IPS DF 19.7 (cell line): ENCODE data around the gene CD40.
"Not testable (repeated sequence)": the region's sequence is repeated elsewhere in the genome, so short reads cannot be mapped to it uniquely, and the experiment has no call there.

Source experiments
- DNase-seq: peaks from one replicate; pipeline ENCODE4 v3.0.0-alpha.2; 2013; ENCODE audit warnings: low read depth, low spot score

CD40 gene

DNA sequence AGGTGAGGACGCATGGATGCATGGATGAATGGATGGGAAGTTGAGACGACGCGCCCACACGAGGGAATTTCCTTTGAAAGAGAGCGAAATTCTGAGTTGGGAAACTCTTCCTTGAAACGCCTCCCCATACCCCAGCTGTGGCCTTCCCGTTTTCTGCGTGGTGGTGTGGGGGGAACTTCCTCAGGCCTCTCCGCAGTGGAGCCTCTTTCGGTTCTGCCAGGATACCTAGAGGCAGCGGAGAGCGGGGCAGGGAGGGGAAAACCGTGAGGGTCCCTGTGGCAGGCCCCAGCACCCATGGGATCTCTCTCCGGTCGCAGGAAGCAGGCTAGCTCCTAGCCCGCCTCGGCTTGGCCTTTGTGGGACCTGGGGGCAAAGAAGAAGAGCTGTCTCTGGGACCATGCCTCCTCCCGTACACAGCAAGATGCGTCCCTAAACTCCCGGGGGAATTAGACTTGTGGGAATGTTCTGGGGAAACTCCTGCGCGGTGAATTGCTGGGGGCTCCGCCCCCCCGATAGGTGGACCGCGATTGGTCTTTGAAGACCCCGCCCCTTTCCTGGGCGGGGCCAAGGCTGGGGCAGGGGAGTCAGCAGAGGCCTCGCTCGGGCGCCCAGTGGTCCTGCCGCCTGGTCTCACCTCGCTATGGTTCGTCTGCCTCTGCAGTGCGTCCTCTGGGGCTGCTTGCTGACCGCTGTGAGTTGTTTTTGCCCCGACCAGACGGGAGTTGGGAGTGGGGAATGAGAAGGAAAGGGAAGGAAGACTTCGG, at the start of gene CD40:
Gene CD40 (plus strand): TSS at position 611 of the 764 bp plus-strand sequence. CDS start 30 bp downstream, at position 641.
- no peak for DNase-seq

DNA sequence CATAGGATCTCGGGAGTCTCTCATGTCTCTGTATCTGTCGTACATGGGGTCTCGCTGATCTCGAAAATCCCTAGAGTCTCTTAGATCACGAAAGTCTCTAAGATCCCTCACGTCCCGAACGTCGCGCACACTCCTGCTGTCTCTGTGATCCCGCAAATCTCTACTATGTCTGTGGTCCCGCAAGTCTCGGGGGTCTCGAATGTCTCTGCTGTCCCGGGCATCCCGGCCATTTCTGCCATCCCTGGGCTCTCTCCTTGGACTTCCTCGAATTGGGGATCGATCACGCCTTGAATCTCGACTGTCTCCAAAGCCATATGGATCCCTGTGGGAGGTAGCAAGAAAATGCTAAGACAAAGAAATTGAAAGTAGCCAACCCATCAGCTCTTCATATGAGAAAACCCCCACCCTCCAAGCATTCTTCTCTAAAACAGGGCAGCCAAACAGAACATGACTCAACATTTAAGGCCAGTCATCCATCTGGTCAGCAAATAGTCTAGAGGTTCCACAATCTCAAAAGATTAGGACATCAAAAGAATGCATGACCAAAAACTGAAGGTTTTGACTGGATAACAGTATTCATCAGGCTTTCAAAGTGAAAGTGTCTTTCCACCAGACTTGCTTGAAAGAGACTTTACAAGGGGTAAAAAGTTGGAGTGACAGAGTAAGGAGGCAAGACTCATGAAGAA, 47.8 kb upstream of the CD40 start:
- DNase-seq, result no peak

DNA sequence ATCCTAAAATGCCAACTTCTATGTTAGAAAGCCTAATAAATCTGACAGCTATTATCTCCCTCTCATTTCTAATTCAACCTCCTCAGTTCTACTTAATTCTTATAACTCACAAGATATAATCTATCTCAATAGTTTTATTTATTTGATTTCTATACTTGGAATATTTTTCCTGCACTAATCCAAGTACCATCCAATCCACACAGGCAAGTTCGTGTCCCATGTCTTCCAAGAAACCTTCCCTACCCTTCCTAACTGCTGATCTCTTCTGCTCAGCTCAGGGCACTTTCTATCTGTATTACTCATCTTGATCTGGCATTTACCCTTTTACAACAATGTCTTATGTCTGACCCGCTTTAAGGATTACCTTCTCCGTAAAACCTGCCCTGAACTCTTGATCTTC, 46.5 kb upstream of the CD40 start:
- no peak for DNase-seq

DNA sequence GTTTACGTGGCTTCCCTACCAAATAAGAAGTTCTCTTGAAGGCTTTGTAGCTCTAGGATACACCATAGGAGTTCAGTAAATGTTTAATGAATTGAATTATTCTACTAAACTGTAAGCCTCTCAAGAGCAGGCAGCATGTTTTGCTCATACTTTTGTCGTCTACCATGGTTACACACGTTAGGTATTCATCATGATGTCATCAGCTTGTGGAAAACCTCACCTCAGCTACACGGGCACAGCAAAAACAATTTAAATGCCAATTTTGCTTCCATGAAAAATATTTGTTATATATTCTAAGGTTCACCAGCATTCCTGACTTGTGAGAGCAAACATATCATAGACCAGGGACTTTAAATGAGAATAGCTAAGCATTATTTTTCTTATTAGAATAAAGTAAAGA, 45.1 kb upstream of the CD40 start:
- DNase-seq, result no peak

DNA sequence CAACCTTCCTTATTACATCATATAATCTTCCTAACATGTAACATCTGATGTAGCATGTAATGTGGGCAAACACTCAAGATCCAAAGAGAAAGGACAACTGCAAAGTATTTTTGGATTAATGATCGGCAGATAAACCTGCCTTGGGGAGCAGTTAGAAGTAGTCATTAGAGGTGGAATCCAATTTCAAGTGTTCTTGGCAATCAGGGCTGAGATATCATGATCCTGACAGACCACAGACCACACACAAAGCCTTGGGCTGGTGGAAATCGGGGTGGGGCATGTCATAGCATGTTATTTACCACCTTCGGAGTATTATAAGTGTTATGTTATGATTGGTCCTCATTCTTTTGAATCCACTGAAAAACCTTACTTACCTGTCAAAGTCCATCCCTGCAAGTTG, 44.7 kb upstream of the CD40 start:
- DNase-seq, result no peak

DNA sequence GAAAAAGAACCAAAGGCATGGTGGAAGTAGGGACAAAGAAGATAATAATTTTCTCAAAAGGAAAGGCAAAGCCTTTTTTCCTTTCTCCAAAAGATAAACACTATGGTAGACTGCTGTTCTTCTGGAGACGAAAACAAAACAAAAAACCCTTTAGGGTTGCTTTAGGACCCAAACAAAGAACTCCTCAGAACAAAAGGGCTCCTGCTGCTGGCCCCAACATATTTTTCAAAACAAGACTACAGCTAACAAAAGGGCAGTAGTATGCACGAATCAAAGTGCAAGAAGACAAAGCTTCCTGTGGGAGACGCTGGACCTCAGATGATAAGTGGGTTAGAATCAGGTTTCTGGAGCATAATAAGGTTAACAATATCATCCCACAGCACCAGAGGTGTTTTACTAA, 44.1 kb upstream of the CD40 start:
- DNase-seq, result no peak

DNA sequence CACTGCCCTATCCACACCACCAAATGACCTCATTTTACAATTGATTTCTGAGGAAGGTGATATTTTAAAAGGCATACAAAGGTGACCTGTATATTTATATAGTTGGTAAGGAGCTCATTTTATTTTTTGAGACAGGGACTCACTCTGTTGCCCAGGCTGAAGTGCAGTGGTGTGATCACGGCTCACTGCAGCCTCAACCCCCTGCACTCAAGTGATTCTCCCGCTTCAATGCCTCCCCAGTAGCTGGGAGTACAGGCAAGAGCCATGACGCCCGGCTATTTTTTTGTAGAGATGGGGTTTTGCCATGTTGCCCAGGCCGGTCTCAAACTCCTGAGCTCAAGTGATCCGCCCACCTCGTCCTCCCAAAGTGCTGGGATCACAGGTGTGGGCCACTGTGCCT, 41.3 kb upstream of the CD40 start:
- no peak for DNase-seq

DNA sequence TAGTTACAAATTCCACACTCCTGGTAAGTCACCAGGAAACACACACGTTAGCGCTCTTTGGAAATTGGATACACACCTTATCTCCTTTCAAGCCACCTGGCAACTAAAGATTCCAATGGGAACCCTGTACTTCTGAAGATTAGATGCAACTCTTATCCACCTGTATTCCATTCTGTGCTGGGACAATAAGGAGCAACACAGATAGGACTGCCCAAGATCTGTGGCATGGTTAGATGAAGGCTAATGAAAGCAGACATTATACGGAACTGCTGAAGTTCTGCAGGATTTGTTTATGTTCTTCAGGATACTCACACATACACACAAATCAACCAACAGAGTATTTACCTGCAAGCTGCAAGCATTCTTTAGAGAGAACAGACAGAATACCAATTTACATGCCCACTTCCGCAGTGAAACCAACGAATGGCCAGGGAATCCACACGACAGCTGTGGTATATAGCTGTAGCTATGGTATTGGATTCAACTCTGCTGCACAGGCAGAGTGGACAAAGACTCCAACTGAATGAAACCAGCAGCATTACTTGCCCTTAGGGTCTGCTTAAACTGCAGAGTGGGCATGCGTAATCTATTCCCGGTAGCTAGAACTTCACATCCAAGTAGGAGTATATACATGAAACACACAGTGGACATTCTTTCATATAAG, 40.3 kb upstream of the CD40 start:
- DNase-seq, result no peak

DNA sequence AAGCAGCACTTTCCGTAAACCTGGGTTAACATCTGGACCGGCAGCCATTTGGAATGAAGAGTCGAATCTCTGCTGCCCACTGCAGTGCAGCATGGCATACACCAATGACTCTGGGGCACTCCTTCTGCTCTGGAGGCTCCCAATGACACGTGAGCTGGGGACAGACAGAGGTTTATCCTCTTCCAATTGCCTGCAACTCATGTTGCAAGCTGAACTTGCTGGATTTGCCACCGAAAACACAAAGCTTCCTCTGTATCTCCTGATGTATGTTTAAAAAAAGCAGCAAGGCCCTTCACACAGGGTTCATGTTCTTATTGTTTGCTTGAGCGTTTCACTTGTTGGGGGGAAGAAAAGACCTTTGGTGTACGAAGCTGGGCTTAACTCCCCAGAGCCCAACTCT, 39.2 kb upstream of the CD40 start:
- no peak for DNase-seq

DNA sequence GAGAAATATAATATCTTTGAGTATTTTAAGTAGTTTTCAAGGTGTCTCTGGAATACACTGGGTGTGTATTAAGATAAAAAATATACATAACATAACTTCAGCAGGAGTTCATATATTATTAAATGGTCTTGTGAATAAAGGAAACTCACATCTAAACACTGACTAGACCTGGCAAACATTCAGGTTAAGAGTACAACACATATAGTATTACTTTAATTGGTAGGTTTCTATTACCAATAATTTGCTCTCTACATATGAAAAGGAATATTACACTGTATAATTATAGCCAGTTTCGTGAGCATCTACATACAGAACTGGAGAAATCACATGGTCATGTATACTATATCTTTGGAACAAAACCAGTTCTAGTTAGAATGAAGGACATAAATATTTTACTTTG, 37.0 kb upstream of the CD40 start:
- DNase-seq, result no peak

DNA sequence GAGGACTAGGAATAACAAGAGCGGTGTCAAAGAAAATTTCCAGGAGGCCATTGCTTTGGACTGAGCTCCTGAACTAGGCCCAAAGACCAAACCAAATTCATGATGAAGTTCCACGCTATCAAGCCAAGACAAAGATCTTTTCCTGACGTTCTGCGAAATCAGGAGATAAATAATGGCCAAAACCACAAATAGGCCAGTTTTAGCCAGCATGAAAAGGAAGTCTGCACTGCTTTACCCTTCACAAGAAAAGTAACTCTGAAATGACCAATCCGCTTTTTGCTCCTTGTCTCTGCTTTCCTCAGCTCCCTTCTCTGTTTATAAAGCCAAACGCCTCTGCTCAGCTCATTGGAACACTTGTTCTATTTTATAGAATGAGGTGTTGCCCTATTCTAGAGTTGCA, 35.0 kb upstream of the CD40 start:
- DNase-seq, result no peak

DNA sequence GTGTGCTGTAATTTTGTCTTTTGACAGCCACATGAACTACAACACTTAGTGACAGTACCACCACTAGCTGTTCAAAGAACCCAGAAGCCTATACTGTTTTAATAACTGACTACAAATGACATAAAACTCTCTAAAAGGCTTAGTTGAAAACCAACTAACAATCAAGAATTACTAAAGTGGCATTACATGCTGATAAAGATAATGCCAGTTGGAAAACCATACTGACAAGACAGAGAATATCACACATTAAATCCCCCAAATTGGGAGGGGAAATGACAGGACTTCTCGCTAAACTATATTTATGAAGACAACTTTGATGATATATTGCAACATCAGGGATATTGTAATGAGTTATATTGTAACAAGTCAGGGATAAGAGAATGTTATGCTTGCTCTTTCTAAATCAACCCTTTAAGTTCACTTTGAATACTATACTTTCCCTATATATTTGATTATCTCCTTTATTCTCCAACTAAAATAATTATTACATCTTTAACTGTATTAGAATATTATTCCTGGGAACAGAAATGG, 34.5 kb upstream of the CD40 start:
- DNase-seq, result no peak

DNA sequence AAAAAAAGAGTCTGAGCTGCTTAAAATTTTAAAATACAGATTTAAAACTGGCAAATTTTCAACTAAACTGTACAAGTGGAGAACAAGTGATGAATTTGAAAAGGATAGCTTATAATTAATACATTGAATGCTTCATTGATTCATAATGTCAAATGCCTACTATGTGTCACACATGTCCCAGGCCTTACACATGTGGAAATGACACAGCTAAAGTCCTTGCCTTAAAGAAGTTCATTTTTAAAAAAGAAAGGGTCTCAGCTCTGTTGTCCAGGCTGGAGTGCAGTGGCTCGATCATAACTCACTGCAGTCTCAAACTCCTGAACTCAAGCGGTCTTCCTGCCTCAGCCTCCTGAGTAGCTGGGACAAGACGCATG, 33.3 kb upstream of the CD40 start:
- DNase-seq, result no peak

DNA sequence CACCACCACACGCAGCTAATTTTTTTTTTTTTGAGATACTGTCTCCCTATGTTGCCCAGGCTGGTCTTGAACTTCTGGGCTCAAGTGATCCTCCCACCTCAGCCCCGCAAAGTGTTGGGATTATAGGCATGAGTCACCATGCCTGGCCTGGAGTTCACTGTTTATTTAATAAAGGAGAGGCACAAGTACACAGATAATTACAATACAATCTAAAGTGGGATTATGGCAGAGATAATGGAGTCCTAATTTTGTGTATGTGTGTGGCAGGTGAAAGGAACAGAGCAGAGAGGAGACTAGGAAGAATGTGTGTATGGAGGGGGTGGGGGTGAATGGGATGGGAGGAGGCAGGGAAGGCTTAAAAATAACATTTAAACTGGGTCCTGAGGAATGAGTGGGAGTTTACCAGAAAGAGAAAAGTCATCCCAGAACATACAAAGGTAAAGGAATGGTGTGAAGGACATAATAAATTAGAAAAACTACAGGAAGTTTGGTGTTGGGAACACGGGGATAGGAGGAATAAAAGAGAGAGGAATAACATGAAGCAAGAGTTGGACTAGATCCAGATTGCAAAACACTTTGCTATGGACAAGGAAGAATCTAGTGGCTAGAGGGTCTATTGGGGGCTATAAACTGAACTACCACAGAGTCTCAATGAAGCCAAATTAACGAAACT, 32.8 kb upstream of the CD40 start:
- no peak for DNase-seq

DNA sequence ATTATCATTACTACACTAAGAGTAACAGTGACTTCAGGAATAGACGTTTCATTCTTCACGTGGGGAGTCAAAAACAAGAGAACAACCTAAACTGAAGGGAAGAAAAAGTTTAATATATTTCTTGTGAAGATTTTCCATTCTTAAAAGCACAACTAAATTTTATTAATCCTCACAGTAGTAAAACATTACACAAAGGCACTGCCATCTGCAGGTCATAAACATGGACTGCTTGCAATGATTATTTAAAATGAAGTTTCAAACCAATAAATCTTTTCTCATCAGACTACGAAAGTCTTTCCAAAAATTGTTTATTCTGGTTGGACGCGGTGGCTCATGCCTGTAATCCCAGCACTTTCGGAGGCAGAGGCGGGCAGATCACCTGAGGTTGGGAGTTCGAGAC, 31.0 kb upstream of the CD40 start:
- DNase-seq, result no peak

DNA sequence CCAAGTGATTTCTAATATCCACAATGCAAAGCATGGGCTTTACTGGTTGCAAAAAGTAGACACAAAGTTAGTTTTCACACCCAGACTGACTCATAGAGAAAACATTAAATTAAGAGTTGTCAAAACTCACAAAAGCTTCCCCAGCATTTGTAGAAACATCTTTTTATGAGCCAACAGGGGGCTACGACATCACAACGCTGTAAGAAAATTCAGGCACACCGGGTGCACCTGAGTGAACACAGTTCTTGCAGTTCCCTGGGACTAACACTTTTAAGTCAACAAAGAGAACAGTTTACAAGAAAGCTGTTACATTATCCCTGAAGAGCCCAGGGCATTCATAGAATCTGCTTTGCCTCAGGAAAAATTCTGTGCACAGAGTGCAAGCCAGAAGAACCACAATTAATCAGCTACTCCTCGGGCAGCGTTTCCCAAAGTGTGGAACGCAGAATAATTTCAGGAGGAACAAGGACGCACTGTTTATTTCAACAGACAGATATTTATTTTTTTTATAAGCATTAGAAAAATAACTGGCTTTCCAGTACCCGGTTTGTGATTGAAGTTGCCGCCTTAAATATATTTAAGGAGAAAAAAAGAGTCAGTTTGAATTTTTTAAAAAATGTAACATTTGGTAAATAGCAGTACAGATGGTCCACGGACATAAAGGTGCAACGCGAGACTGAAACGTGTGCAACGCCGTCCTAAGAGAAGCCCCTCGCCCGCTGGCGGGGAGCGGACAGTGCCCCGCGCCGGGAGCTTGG, 29.5 kb upstream of the CD40 start:
- no peak for DNase-seq

DNA sequence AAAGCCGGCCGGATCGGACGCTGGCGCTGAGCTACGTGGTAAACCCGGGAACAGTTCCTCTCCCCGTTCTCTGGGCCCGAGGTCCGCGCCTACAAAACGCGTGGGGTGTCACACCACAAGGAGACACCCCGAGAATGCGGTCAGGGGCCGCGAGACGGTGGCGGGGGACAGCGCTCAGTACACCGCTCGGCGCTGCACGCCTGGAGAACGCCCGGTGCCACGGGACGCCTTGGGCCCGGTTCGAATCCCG, 29.0 kb upstream of the CD40 start:
- no peak for DNase-seq

DNA sequence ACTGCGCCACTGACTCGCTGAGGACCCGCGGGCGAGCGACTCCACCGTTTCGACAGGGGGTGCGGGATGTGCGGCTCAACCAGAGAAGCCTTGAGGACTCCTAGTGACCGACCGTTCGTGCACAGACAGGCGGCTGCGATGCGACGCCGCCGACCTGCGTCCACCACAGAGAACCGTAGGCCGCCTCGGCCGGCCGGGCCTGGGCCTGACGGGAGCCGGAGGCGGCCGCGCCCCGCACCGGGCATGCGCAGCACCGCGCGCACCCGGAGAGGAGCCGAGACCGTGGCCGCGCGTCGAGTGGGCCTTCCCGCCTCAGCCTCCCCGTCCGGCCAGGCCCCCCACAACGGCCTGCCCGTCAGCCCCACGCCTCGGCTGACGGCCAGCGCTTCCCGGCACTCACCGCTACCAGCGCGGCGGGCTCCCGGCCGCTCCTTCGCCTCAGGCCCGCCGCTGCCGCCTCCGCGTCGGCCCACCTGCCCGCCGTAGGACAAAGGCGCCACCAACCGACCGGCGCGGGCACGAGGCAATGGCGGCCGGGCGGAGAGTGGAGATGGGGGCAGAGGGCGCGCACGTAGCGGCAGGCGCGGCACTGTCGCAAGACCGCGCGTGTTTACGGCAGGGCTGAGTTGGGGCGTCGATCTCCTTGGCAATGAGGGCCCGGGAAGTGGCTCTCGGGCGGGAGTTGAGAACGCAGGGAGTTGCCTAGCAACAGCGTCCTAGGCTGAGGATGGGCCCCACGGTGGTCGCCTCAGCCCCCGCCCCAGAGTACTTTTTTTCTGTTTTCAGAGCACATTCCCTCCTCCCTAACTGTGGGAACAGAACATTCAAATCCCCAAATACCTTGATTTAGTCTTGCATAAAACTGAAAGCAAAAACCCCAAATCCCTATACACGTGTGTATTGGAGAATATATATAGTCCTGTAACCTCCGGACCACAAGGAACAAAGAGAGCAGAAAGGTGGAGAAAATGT, 28.4 kb upstream of the CD40 start, which contains the start of gene NCOA5:
Gene NCOA5 (minus strand): TSS at position 546 of the 972 bp plus-strand sequence. CDS start 10,538 bp downstream, outside the sequence.
- peak; percentile 90 for DNase-seq

DNA sequence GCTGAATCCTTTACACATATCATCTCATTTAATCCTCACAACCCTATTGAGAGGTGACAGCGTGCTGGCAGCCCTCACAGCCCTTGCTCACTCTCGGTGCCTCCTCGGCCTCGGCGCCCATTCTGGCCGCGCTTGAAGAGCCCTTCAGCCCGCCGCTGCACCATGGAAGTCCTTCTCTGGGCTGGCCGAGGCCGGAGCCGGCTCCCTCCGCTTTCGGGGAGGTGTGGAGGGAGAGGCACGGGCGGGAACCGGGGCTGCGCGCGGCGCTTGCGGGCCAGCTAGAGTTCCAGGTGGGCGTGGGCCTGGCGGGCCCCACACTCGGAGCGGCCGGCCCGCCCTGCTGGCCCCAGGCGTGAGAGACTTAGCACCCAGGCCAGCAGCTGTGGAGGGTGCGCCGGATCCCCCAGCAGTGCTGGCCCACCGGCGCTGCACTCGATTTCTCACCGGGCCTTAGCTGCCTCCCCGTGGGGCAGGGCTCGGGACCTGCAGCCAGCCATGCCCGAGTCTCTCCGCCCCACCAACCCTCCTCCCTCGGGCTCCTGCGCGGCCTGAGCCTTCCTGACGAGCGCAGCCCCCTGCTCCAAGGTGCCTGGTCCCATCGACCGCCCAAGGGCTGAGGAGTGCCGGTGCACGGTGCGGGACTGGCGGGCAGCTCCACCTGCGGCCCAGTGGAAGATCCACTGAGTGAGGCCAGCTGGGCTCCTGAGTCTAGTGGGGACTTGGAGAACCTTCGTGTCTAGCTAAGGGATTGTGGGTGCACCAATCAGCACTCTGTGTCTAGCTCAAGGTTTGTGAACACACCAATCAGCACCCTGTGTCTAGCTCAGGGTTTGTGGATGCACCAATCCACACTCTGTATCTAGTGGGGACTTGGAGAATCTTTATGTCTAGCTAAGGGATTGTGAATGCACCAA, 26.2 kb upstream of the CD40 start:
- DNase-seq, result not testable (repeated sequence)
